Measurements from ENCODE around the gene RALGPS2.

- TF ChIP-seq CTCF (IDR thresholded peaks at IDR 0.05 in 8 of 11, conservative IDR thresholded peaks at IDR 0.05 in 3 of 11), result no peak
- no peak for TF ChIP-seq POLR2A (IDR thresholded peaks at IDR 0.05)
Observed at GRCh38 chr1:178862864-178863263, 137.8 kb downstream of the RALGPS2 start.

All from spleen (tissue), 7 donors.